Activated T-helper 1 cell treated with anti-CD3 and anti-CD28 coated beads, Interleukin-12 subunit alpha, Interleukin-12 subunit beta, Interleukin-2, Interleukin-4 antibody, amounts not matched to agents 30 ng/mL and 10 ng/mL and 1 ng/mL, durations not matched to agents 14 hours and 24 hours and 36 hours (primary cell): ENCODE measurements around the gene MSANTD4. TPM values are rescaled to one million over a fixed set of nuclear protein-coding genes. Genes with fewer than 3 reads are reported as not detected.

Experiments
- total RNA-seq: library from RNA; stranded (reverse); gene quantifications from 2 replicates; pipeline ENCODE4 v1.2.3, GENCODE V29; 2022

MSANTD4 gene
- total RNA-seq, 1 donor from 2014 or later = 24.2 TPM

Other genes starting within 250 kb of the MSANTD4 start
- 4.1 and 5.8 TPM in 2 replicates for gene KBTBD3, start 55.1 kb upstream of the MSANTD4 start, total RNA-seq
- gene AASDHPPT, start 55.4 kb upstream of the MSANTD4 start, total RNA-seq = 49.0 and 53.6 TPM in 2 replicates